Thyroid gland (tissue), 4 donors: ENCODE data around the gene LSAMP. TPM values are rescaled to one million over a fixed set of nuclear protein-coding genes. Genes with fewer than 3 reads are reported as not detected.
A peak's percentile ranks its signal among the peaks of the same experiment; 100 is the strongest.
"Not testable (repeated sequence)": the region's sequence is repeated elsewhere in the genome, so short reads cannot be mapped to it uniquely, and the experiment has no call there.

Source experiments
- DNase-seq, 2 donors: peaks; one replicate each; pipeline ENCODE4 v3.0.0-alpha.2; 2019
- H3K27ac ChIP-seq, 3 donors: fragments of 200-600 bp; sonication (generic); 1 replicate in 2 of 3; 2 replicates in 1 of 3; pipeline ENCODE4 v1.5.1; 2016 to 2019; ENCODE audit warnings: mild to moderate bottlenecking in 1 of 3, moderate library complexity in 1 of 3
- H3K27me3 ChIP-seq: fragments of 200-600 bp; sonication (generic); one replicate; pipeline ENCODE4 v1.5.1; 2019
- H3K36me3 ChIP-seq, 2 donors: fragments of 200-600 bp; sonication (generic); one replicate each; pipeline ENCODE4 v1.5.1; 2016 to 2019
- H3K4me1 ChIP-seq, 2 donors: fragments of 200-600 bp; sonication (generic); one replicate each; pipeline ENCODE4 v1.5.1; 2017 to 2019
- H3K4me3 ChIP-seq, 3 donors: fragments of 200-600 bp; sonication (generic); replicated peaks in 1 of 3; 1 replicate in 2 of 3; 2 replicates in 1 of 3; pipeline ENCODE4 v1.5.1; 2016; ENCODE audit warnings: mild to moderate bottlenecking in 1 of 3
- H3K9me3 ChIP-seq: fragments of 200-600 bp; sonication (generic); one replicate; pipeline ENCODE4 v1.5.1; 2017
- CTCF ChIP-seq, 6 experiments: fragments of 200-600 bp in 3 of 6; fragments of 450-650 bp in 3 of 6; sonication (generic) in 3 of 6; IDR thresholded peaks; one replicate each; pipeline ENCODE4 v1.5.1; 2016 to 2019; ENCODE audit warnings: antibody characterized with exemption in 6 of 6, mild to moderate bottlenecking in 2 of 6, inconsistent platforms in 1 of 6, moderate library complexity in 1 of 6
- POLR2A ChIP-seq, 2 donors: fragments of 450-650 bp; IDR thresholded peaks; one replicate each; pipeline ENCODE4 v1.6.1; 2017; ENCODE audit warnings: antibody characterized with exemption in 2 of 2, mild to moderate bottlenecking in 2 of 2, moderate library complexity in 1 of 2
- WGBS, 2 donors: methylation state at CpG; one replicate each; pipeline ENCODE4 v1.1.5; 2017; 5-methylcytosine and 5-hydroxymethylcytosine counted together
- intact Hi-C: fragments of 100-400 bp; cut with DNase I; formaldehyde crosslinking; loops from one replicate; pipeline ENCODE4 v1.15.1; 2023
- total RNA-seq, 4 donors: library from RNA; depleted of rRNA; stranded (reverse); fragments of >200 nt; gene quantifications; one replicate each; pipeline ENCODE4 v1.2.3, GENCODE V29; 2016

The LSAMP gene
- total RNA-seq, 4 donors from 2014 or later: 0.78 to 2.0 (median 1.8) TPM

GRCh38 chr3:115845986-115846385, 599.3 kb downstream of the LSAMP start:
- no peak overlapping the region for H3K4me3 ChIP-seq
- H3K9me3 ChIP-seq: no peaks in the 10 kb centered on the region
- no peak for DNase-seq
- no peaks in the 10 kb centered on the region for H3K27me3 ChIP-seq
- H3K27ac ChIP-seq: no peak overlapping the region
- WGBS, 2 donors: 0 to 87% methylated on average over 1 of the region's 1 CpG
- TF ChIP-seq CTCF (IDR thresholded peaks at IDR 0.05) (no peak), POLR2A (IDR thresholded peaks at IDR 0.05) (no peak)
- no peaks in the 10 kb centered on the region for H3K4me1 ChIP-seq
- intact Hi-C loops: no loop called here
- H3K36me3 ChIP-seq: no peaks in the 10 kb centered on the region

GRCh38 chr3:115844729-115845128, 600.6 kb downstream of the LSAMP start:
- 80 to 95% methylated on average over 5 of the region's 5 CpGs for WGBS, 2 donors
- intact Hi-C loops, H3K27me3 ChIP-seq, DNase-seq, H3K36me3 ChIP-seq, H3K4me3 ChIP-seq, H3K4me1 ChIP-seq, H3K9me3 ChIP-seq, H3K27ac ChIP-seq: not testable (repeated sequence)

DNA sequence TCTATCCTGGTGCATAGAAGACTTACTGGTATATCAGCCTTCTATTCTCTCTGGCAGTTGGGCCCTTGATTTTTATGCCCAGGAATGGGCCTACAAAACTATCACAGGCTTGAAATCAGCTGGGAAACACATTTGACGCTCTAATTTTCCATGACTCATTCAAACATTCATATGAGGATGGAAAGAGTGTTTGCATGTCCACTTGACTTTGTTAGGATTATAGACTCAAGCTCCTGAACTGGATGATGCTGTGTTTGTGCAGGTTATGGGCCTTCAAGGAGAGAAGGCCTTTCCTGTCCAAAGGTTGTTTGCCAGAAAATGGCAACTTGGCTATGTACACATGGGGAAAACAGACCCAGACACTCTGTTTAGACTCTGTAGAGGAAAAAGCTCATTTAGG, 602.1 kb downstream of the LSAMP start:
- H3K36me3 ChIP-seq: no peaks in the 10 kb centered on the region
- no peaks in the 10 kb centered on the region for H3K9me3 ChIP-seq
- H3K27me3 ChIP-seq: no peaks in the 10 kb centered on the region
- no peak for TF ChIP-seq POLR2A (IDR thresholded peaks at IDR 0.05)
- no peak for TF ChIP-seq CTCF (IDR thresholded peaks at IDR 0.05)
- no peak for DNase-seq
- no peak overlapping the region for H3K4me3 ChIP-seq
- no peaks in the 10 kb centered on the region for H3K4me1 ChIP-seq
- WGBS, 2 donors: 62 to 67% methylated on average over 1 of the region's 1 CpG
- no peak overlapping the region for H3K27ac ChIP-seq
- intact Hi-C loops: no loop called here

DNA sequence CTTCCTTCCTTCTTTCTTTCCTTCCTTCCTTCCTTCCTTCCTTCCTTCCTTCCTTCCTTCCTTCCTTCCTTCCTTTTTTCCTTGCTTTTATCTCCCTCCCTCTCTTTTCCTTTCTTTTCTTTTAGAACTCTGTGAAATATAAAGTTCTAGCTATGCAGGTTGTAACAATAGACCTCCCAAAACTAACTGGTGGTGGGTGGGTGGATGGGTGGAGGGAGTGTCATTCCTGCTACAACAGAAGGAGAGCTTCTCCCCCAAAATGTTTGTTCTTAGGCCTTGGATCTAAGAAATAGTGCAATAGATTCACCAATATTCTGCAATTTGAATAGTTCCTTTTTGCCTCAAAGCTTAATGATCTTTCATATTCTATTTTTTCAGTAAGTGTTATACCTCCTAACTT, 606.0 kb downstream of the LSAMP start:
- no peak overlapping the region for H3K27ac ChIP-seq
- intact Hi-C loops: no loop called here
- no peaks in the 10 kb centered on the region for H3K9me3 ChIP-seq
- no peak for DNase-seq
- no peaks in the 10 kb centered on the region for H3K27me3 ChIP-seq
- H3K36me3 ChIP-seq: no peaks in the 10 kb centered on the region
- no peaks in the 10 kb centered on the region for H3K4me1 ChIP-seq
- no peak overlapping the region for H3K4me3 ChIP-seq
- no peak for TF ChIP-seq POLR2A (IDR thresholded peaks at IDR 0.05)
- no peak for TF ChIP-seq CTCF (IDR thresholded peaks at IDR 0.05)

GRCh38 chr3:115838786-115839185, 606.5 kb downstream of the LSAMP start:
- Histone ChIP-seq H3K9me3 (no peaks in the 10 kb centered on the region), H3K27ac (no peak overlapping the region), H3K27me3 (no peaks in the 10 kb centered on the region), H3K4me1 (no peaks in the 10 kb centered on the region), H3K36me3 (no peaks in the 10 kb centered on the region), H3K4me3 (no peak overlapping the region)
- no peak for DNase-seq
- 89 to 96% methylated on average over 8 of the region's 8 CpGs for WGBS, 2 donors
- intact Hi-C loops: no loop called here
- TF ChIP-seq CTCF (IDR thresholded peaks at IDR 0.05) (no peak), POLR2A (IDR thresholded peaks at IDR 0.05) (no peak)

GRCh38 chr3:115836944-115837343, 608.3 kb downstream of the LSAMP start:
- DNase-seq: no peak
- intact Hi-C loops: no loop called here
- Histone ChIP-seq H3K36me3 (no peaks in the 10 kb centered on the region), H3K9me3 (no peaks in the 10 kb centered on the region), H3K4me3 (no peak overlapping the region), H3K4me1 (no peaks in the 10 kb centered on the region), H3K27ac (no peak overlapping the region), H3K27me3 (no peaks in the 10 kb centered on the region)
- WGBS, 2 donors: 38 to 45% methylated on average over 3 of the region's 3 CpGs
- no peak for TF ChIP-seq POLR2A (IDR thresholded peaks at IDR 0.05)
- peak in 3 of 6 experiments; percentile 22 to 47 (median 29) for TF ChIP-seq CTCF (IDR thresholded peaks at IDR 0.05)
